Dermis blood vessel endothelial cell (primary cell): ENCODE data around the gene PADI3. TPM values are rescaled to one million over a fixed set of nuclear protein-coding genes. Genes with fewer than 3 reads are reported as not detected.

Source experiments
- total RNA-seq: library from RNA; depleted of rRNA; stranded (reverse); fragments of >200 nt; gene quantifications from 2 replicates; pipeline ENCODE4 v1.2.3, GENCODE V29; 2014

Gene PADI3
- total RNA-seq, 1 donor from 2014 or later: not detected

Other genes with a start within 250 kb of the PADI3 start
- gene ATP13A2, start 237.2 kb upstream of the PADI3 start, total RNA-seq: 72.3 and 102 TPM in 2 replicates
- 116 and 129 TPM in 2 replicates for gene SDHB, start 195.1 kb upstream of the PADI3 start, total RNA-seq
- gene PADI2, start 129.6 kb upstream of the PADI3 start, total RNA-seq: 0.17 and 0.19 TPM in 2 replicates
- gene PADI1, start 44.0 kb upstream of the PADI3 start, total RNA-seq: 0.05 and 0.85 TPM in 2 replicates
- gene PADI4, start 59.1 kb downstream of the PADI3 start, total RNA-seq: not detected in 2 replicates
- not detected in 2 replicates for gene PADI6, start 123.1 kb downstream of the PADI3 start, total RNA-seq
- 118 and 122 TPM in 2 replicates for gene RCC2, start 190.6 kb downstream of the PADI3 start, total RNA-seq